K562 (cell line): Measurements from ENCODE around the gene UNC119. TPM values are rescaled to one million over a fixed set of nuclear protein-coding genes. Genes with fewer than 3 reads are reported as not detected.

Experiments
- ARID3B ChIP-seq: fragments of 250-450 bp; sonication (Bioruptor Pico); IDR thresholded peaks from 2 replicates; pipeline ENCODE4 v1.4.0; 2020; ENCODE audit warnings: borderline replicate concordance
- BHLHE40 ChIP-seq: IDR thresholded peaks from 2 replicates; pipeline ENCODE4 v1.6.1; 2011; ENCODE audit warnings: low read length, improper control_type of control experiment
- CBFB ChIP-seq: sonication (generic); formaldehyde crosslinking; IDR thresholded peaks from 2 replicates; pipeline ENCODE4 v1.4.0; 2020; ENCODE audit warnings: mild to moderate bottlenecking, missing genetic modification reagents
- CTCFL ChIP-seq: IDR thresholded peaks from 2 replicates; pipeline ENCODE4 v1.6.1; 2011; ENCODE audit warnings: borderline replicate concordance, low read depth, mild to moderate bottlenecking, moderate library complexity, low read length; ENCODE audit not compliant: insufficient read depth, poor library complexity, severe bottlenecking
- CUX1 ChIP-seq: fragments of 200-800 bp; sonication (Bioruptor generic); IDR thresholded peaks from 2 replicates; pipeline ENCODE4 v1.6.1; 2016; ENCODE audit warnings: missing genetic modification characterization, missing compliant biosample characterization
- KDM1A ChIP-seq, 2 experiments: fragments of 450-650 bp; IDR thresholded peaks; 2 replicates each; pipeline ENCODE4 v1.6.1; 2016; ENCODE audit warnings: mild to moderate bottlenecking in 2 of 2
- MBD1 ChIP-seq: fragments of 250-450 bp; sonication (Bioruptor Pico); IDR thresholded peaks from 2 replicates; pipeline ENCODE4 v1.8.0; 2022; ENCODE audit warnings: inconsistent platforms
- RBBP5 ChIP-seq: fragments of 200-600 bp; sonication (generic); IDR thresholded peaks from 2 replicates; pipeline ENCODE4 v1.6.1; 2012; ENCODE audit warnings: borderline replicate concordance, mild to moderate bottlenecking, low read length, control low read depth, inconsistent platforms; ENCODE audit not compliant: insufficient read depth, poor library complexity, severe bottlenecking
- ZKSCAN8 ChIP-seq: fragments of 200-800 bp; sonication (Bioruptor generic); IDR thresholded peaks from 2 replicates; pipeline ENCODE4 v1.6.1; 2016; ENCODE audit warnings: missing genetic modification characterization, missing compliant biosample characterization
- ZNF133 ChIP-seq: fragments of 250-450 bp; sonication (Bioruptor Pico); IDR thresholded peaks from 2 replicates; pipeline ENCODE4 v1.4.0; 2020; ENCODE audit warnings: mild to moderate bottlenecking
- ZNF217 ChIP-seq: sonication (generic); formaldehyde crosslinking; IDR thresholded peaks from 2 replicates; pipeline ENCODE4 v1.8.0; 2022; ENCODE audit warnings: mild to moderate bottlenecking, missing genetic modification reagents
- ZNF57 ChIP-seq: fragments of 450-650 bp; formaldehyde crosslinking; IDR thresholded peaks from 2 replicates; pipeline ENCODE4 v1.4.0; 2020; ENCODE audit warnings: mild to moderate bottlenecking, moderate library complexity
- polyA plus RNA-seq, 8 experiments: library from polyadenylated mRNA; depleted of rRNA in 4 of 8; stranded (reverse) in 5 of 8; unstranded in 3 of 8; fragments of >200 nt; fragmentation: Nextera tagmentation in 2 of 8; fragmentation: Illumina TruSeq in 1 of 8; extraction: Ambion mirVana in 2 of 8; extraction: Trizol in 1 of 8; gene quantifications; 2 replicates each; pipeline versions ENCODE4 v1.2.1 to v1.2.3, GENCODE V29; 2011 to 2014; ENCODE audit warnings: inconsistent platforms in 1 of 8, missing spikeins in 1 of 8
- total RNA-seq, 7 experiments: library from RNA; depleted of rRNA in 6 of 7; stranded (reverse); fragments of >200 nt in 6 of 7; fragmentation: Illumina TruSeq in 2 of 7; extraction: Trizol in 2 of 7; gene quantifications; 2 replicates each; pipeline versions ENCODE4 v1.2.1 to v1.2.3, GENCODE V29; 2011 to 2021; ENCODE audit warnings: low replicate concordance in 1 of 7
- TF ChIP-seq, protein P1 (sequence below): fragments of 450-650 bp; formaldehyde crosslinking; IDR thresholded peaks from 2 replicates; pipeline ENCODE4 v1.4.0; 2022; ENCODE audit warnings: missing genetic modification characterization

The UNC119 gene
- total and polyA plus RNA-seq, 9 of the 15 experiments (the other 6 are each of a cell fraction or from before 2014, with no cell fraction given) = 0.37 to 47.7 (median 16.3) TPM

- no peak for TF ChIP-seq CTCFL
- no peak for TF ChIP-seq ZNF217 (CRISPR knock-in tag)
- no peak for TF ChIP-seq ZNF133 (CRISPR knock-in tag)
- TF ChIP-seq MBD1 = no peak
- 0 out of 2 replicates have a peak, but pooled peaks have one; percentile 33 for TF ChIP-seq ZNF57 (CRISPR knock-in tag)
- TF ChIP-seq BHLHE40 = no peak
- TF ChIP-seq, protein P1, sequence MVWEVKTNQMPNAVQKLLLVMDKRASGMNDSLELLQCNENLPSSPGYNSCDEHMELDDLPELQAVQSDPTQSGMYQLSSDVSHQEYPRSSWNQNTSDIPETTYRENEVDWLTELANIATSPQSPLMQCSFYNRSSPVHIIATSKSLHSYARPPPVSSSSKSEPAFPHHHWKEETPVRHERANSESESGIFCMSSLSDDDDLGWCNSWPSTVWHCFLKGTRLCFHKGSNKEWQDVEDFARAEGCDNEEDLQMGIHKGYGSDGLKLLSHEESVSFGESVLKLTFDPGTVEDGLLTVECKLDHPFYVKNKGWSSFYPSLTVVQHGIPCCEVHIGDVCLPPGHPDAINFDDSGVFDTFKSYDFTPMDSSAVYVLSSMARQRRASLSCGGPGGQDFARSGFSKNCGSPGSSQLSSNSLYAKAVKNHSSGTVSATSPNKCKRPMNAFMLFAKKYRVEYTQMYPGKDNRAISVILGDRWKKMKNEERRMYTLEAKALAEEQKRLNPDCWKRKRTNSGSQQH (CRISPR knock-in tag) = no peak
- no peak for TF ChIP-seq KDM1A (IDR thresholded peaks at IDR 0.05)
- no peak for TF ChIP-seq CUX1
- TF ChIP-seq ZKSCAN8 (CRISPR knock-in tag) = no peak
- peak; percentile 74 for TF ChIP-seq RBBP5
- no peak for TF ChIP-seq CBFB (CRISPR knock-in tag)
- no peak for TF ChIP-seq ARID3B (CRISPR knock-in tag)
These were observed 46.4 kb upstream of the UNC119 start, which contains the start of gene SPAG5 (continued) for GRCh38 chr17:28598799-28599310.
